Glutamatergic neuron (in vitro differentiated cells): ENCODE measurements around the gene NR4A3. TPM values are rescaled to one million over a fixed set of nuclear protein-coding genes. Genes with fewer than 3 reads are reported as not detected.

ENCODE experiments used
- DNase-seq: peaks from one replicate; pipeline ENCODE4 v3.0.0; 2022
- H3K27ac Mint-ChIP-seq: one replicate; pipeline ENCODE4 v1.8.0; 2020; ENCODE audit warnings: mild to moderate bottlenecking, mixed read lengths, inconsistent platforms; ENCODE audit not compliant: unreplicated experiment
- H3K27me3 Mint-ChIP-seq: one replicate; pipeline ENCODE4 v1.8.0; 2020; ENCODE audit warnings: mild to moderate bottlenecking, moderate library complexity, mixed read lengths, inconsistent platforms; ENCODE audit not compliant: unreplicated experiment
- H3K36me3 Mint-ChIP-seq: one replicate; pipeline ENCODE4 v1.8.0; 2020; ENCODE audit warnings: mild to moderate bottlenecking, mixed read lengths, inconsistent platforms; ENCODE audit not compliant: unreplicated experiment
- H3K4me1 Mint-ChIP-seq: one replicate; pipeline ENCODE4 v1.8.0; 2020; ENCODE audit warnings: mild to moderate bottlenecking, low read depth, mixed read lengths, inconsistent platforms; ENCODE audit not compliant: unreplicated experiment
- H3K4me3 Mint-ChIP-seq: one replicate; pipeline ENCODE4 v1.8.0; 2020; ENCODE audit warnings: mild to moderate bottlenecking, mixed read lengths, inconsistent platforms; ENCODE audit not compliant: unreplicated experiment
- H3K9me3 Mint-ChIP-seq: one replicate; pipeline ENCODE4 v1.8.0; 2020; ENCODE audit warnings: mild to moderate bottlenecking, moderate library complexity, mixed read lengths, inconsistent platforms; ENCODE audit not compliant: unreplicated experiment
- total RNA-seq: library from RNA; stranded (reverse); fragmentation: NEBNext Ultra II Directional; extraction: Animal tissue kit (Norgen Biotek cat#: 25700); gene quantifications from one replicate; pipeline ENCODE4 v1.2.1, GENCODE V29; 2021; ENCODE audit not compliant: unreplicated experiment
- TF ChIP-seq, protein P1 (sequence below): fragments of 200-600 bp; sonication (generic); IDR thresholded peaks from one replicate; pipeline ENCODE4 v1.5.0; 2021; ENCODE audit not compliant: partially characterized antibody, unreplicated experiment

NR4A3 gene
- total RNA-seq, 1 donor from 2014 or later = 4.1 TPM

- TF ChIP-seq, protein P1, sequence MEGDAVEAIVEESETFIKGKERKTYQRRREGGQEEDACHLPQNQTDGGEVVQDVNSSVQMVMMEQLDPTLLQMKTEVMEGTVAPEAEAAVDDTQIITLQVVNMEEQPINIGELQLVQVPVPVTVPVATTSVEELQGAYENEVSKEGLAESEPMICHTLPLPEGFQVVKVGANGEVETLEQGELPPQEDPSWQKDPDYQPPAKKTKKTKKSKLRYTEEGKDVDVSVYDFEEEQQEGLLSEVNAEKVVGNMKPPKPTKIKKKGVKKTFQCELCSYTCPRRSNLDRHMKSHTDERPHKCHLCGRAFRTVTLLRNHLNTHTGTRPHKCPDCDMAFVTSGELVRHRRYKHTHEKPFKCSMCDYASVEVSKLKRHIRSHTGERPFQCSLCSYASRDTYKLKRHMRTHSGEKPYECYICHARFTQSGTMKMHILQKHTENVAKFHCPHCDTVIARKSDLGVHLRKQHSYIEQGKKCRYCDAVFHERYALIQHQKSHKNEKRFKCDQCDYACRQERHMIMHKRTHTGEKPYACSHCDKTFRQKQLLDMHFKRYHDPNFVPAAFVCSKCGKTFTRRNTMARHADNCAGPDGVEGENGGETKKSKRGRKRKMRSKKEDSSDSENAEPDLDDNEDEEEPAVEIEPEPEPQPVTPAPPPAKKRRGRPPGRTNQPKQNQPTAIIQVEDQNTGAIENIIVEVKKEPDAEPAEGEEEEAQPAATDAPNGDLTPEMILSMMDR = no peak
- no peak overlapping the region for H3K27ac Mint-ChIP-seq
- H3K9me3 Mint-ChIP-seq = peaks cover 9% of the 10 kb centered on the region
- peaks cover 7% of the 10 kb centered on the region for H3K4me1 Mint-ChIP-seq
- H3K27me3 Mint-ChIP-seq = peaks cover 4% of the 10 kb centered on the region
- no peaks in the 10 kb centered on the region for H3K36me3 Mint-ChIP-seq
- H3K4me3 Mint-ChIP-seq = no peak overlapping the region
- no peak for DNase-seq
Measured at GRCh38 chr9:99814359-99814758, 7.3 kb upstream of the NR4A3 start.

GRCh38 chr9:99816392-99816791 lies 5.3 kb upstream of the NR4A3 start:
- peaks cover 20% of the 10 kb centered on the region for H3K9me3 Mint-ChIP-seq
- no peak for DNase-seq
- TF ChIP-seq, protein P1 = no peak
- no peak overlapping the region for H3K4me3 Mint-ChIP-seq
- no peaks in the 10 kb centered on the region for H3K36me3 Mint-ChIP-seq
- H3K4me1 Mint-ChIP-seq = peaks cover 7% of the 10 kb centered on the region
- H3K27ac Mint-ChIP-seq = no peak overlapping the region
- peaks cover 16% of the 10 kb centered on the region for H3K27me3 Mint-ChIP-seq

GRCh38 chr9:99818500-99818899 lies 3.2 kb upstream of the NR4A3 start:
- H3K4me3 Mint-ChIP-seq = peak overlapping the region; percentile 97
- TF ChIP-seq, protein P1 = no peak
- peaks cover 26% of the 10 kb centered on the region for H3K9me3 Mint-ChIP-seq
- H3K27me3 Mint-ChIP-seq = peaks cover 22% of the 10 kb centered on the region
- peak overlapping the region; percentile 98 for H3K27ac Mint-ChIP-seq
- no peaks in the 10 kb centered on the region for H3K36me3 Mint-ChIP-seq
- DNase-seq = peak; percentile 40
- peaks cover 9% of the 10 kb centered on the region for H3K4me1 Mint-ChIP-seq

DNA sequence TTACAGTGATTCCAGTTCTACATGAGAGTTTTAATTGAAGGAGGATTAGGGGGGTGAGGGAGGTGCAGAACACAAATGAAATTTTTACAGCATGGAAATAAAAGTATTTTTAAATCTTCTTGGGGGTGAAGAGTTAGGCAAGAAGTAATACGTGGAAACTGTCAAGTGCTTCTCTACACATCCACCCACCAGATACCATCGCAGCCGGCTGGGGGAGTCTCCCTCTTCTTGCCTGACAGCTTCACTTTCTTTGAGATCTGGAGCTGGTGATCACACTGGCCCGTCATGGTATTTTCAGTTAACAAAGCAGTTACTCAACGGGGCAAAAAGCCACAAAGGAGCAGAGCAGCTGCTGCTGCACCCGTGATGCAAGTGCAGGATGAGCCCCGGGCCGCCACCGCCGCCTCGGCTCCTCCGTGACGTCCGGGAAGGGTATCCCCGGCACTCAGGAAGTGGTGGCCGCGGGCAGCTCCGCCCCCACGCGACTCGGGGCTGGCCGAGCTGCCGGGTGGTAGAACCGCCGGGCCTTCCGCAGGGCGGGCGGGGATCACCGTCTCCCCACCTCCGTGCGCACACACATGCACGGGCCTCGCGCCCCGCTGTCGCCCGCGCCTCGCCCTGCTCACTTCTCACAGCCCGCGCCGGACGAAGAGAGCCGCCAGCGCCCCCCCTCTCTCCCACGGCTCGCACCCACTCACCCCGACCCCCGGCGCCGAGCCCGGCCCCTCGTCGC lies 2.4 kb upstream of the NR4A3 start:
- H3K27me3 Mint-ChIP-seq = peaks cover 26% of the 10 kb centered on the region

More for the DNA sequence above, 2.4 kb upstream of the NR4A3 start:
- TF ChIP-seq, protein P1 = no peak
- peak overlapping the region; percentile 97 for H3K4me3 Mint-ChIP-seq
- DNase-seq = peak; percentile 85
- no peaks in the 10 kb centered on the region for H3K36me3 Mint-ChIP-seq
- peaks cover 9% of the 10 kb centered on the region for H3K4me1 Mint-ChIP-seq
- peak overlapping the region; percentile 98 for H3K27ac Mint-ChIP-seq
- peaks cover 26% of the 10 kb centered on the region for H3K9me3 Mint-ChIP-seq
